Measurements from ENCODE around the gene TARS2. TPM values are rescaled to one million over a fixed set of nuclear protein-coding genes. Genes with fewer than 3 reads are reported as not detected.

Gene TARS2
- total and polyA plus RNA-seq, 2 of the 4 experiments (the other 2 are of a cell fraction), result 10.9 to 21.8 TPM

GRCh38 chr1:150511985-150512660 is 24.9 kb downstream of the TARS2 start:
- BruUV-seq (replicated peaks), result no TSS peak
- Histone ChIP-seq H4K91ac (ENCODE audit: insufficient read depth, low read depth, low read length) (no peak overlapping the region; the same call in 1 of the 2 replicates), H3K4me1 (ENCODE audit: control insufficient read depth, insufficient read depth, low read length) (peaks cover 22% of the 10 kb centered on the region), H2BK15ac (ENCODE audit: low read depth, low read length) (no peak overlapping the region), H3K9me3 (ENCODE audit: control insufficient read depth, insufficient read depth, low read length) (no peaks in the 10 kb centered on the region), H3K27ac (ENCODE audit: insufficient read depth, low read length) (no peak overlapping the region), H2BK20ac (ENCODE audit: low read depth, low read length) (no peak overlapping the region; the same call in 1 of the 2 replicates), H3K4me2 (ENCODE audit: low read depth, low read length) (no peak overlapping the region), H4K20me1 (ENCODE audit: insufficient read depth, low read length) (no peaks in the 10 kb centered on the region), H4K8ac (ENCODE audit: low read depth in 2 of 2, low read length in 2 of 2) (no peak overlapping the region), H3K18ac (ENCODE audit: low read depth, low read length) (no peak overlapping the region), H3K4ac (ENCODE audit: low read depth, low read length) (no peak overlapping the region; the same call in 1 of the 2 replicates), H3K79me1 (ENCODE audit: low read depth in 1 of 2, low read length in 2 of 2) (peaks cover 26 to 71% of the 10 kb centered on the region in 2 experiments), H3K36me3 (ENCODE audit: control insufficient read depth, insufficient read depth, low read length) (peaks cover 28% of the 10 kb centered on the region), H2BK5ac (ENCODE audit: low read depth, low read length, poor library complexity, severe bottlenecking) (no peak overlapping the region), H3K9ac (ENCODE audit: low read depth, low read length) (no peak overlapping the region), H3K9me1 (ENCODE audit: insufficient read depth, low read length) (peaks cover 33% of the 10 kb centered on the region), H3K27me3 (ENCODE audit: control insufficient read depth, insufficient read depth, low read length) (no peaks in the 10 kb centered on the region), H3K23ac (ENCODE audit: low read depth, low read length) (no peak overlapping the region), H2BK120ac (ENCODE audit: low read depth, low read length) (no peak overlapping the region), H2AFZ (replicated peaks; ENCODE audit: low read length, poor library complexity) (peak overlapping the region; percentile 16), H3K56ac (ENCODE audit: extremely low read depth, insufficient read depth, low read length) (no peak overlapping the region), H4K5ac (ENCODE audit: low read depth, low read length) (no peak overlapping the region), H3K14ac (replicated peaks; ENCODE audit: low read depth, low read length) (peak overlapping the region; percentile 16; the same call in 1 of the 2 replicates), H2AK5ac (ENCODE audit: low read depth, low read length) (no peak overlapping the region; the same call in 1 of the 2 replicates), H3K4me3 (ENCODE audit: insufficient read depth, low read depth, low read length) (no peak overlapping the region), H2AK9ac (replicated peaks; ENCODE audit: low read depth, low read length, poor library complexity) (peak overlapping the region; percentile 31)
- DNase-seq (no peak), ATAC-seq (ENCODE audit: low read depth) (no peak)
- in situ Hi-C loops (cut with MboI; ENCODE audit: low sequenced_read_pairs) (no loop called here), intact Hi-C loops (cut with micrococcal nuclease) (no loop called here), dilution Hi-C loops (cut with HindIII; ENCODE audit: low sequenced_read_pairs, unreplicated experiment) (no loop called here)
- TF ChIP-seq MXI1 (IDR thresholded peaks at IDR 0.05; ENCODE audit: borderline replicate concordance, low read depth, low read length), result no peak
- no peak for TF ChIP-seq USF2 (IDR thresholded peaks at IDR 0.05; ENCODE audit: low read depth, low read length)
- TF ChIP-seq RAD21 (IDR thresholded peaks at IDR 0.05; ENCODE audit: low read length), result no peak
- no peak for TF ChIP-seq ELK1 (IDR thresholded peaks at IDR 0.05; ENCODE audit: borderline replicate concordance, low read depth, low read length)
- no peak for TF ChIP-seq MAFK (IDR thresholded peaks at IDR 0.05; ENCODE audit: low read depth, low read length)
- TF ChIP-seq RCOR1 (IDR thresholded peaks at IDR 0.05; ENCODE audit: insufficient replicate concordance, low read length), result no peak
- TF ChIP-seq BHLHE40 (IDR thresholded peaks at IDR 0.05; ENCODE audit: low read depth, low read length), result no peak
- TF ChIP-seq POLR2A (IDR thresholded peaks at IDR 0.05; ENCODE audit: low read depth, low read length), result no peak
- no peak for TF ChIP-seq CHD1 (IDR thresholded peaks at IDR 0.05; ENCODE audit: low read depth, low read length)
- TF ChIP-seq CEBPB (IDR thresholded peaks at IDR 0.05; ENCODE audit: low read depth, low read length), result no peak
- no peak for TF ChIP-seq FOS (IDR thresholded peaks at IDR 0.05; ENCODE audit: low read depth, low read length)
- TF ChIP-seq CTCF (conservative IDR thresholded peaks at IDR 0.05; ENCODE audit: low read depth, low read length), result no peak
- no peak for TF ChIP-seq MAZ (IDR thresholded peaks at IDR 0.05; ENCODE audit: borderline replicate concordance, low read depth, low read length)
- no peak for TF ChIP-seq SMC3 (IDR thresholded peaks at IDR 0.05; ENCODE audit: low read depth, low read length)
- no peak for TF ChIP-seq RFX5 (IDR thresholded peaks at IDR 0.05; ENCODE audit: low read depth, low read length)
- TF ChIP-seq NFE2L2 (IDR thresholded peaks at IDR 0.05; ENCODE audit: low read depth, low read length), result no peak
- ChIA-PET CTCF (no interaction called here), POLR2A (ENCODE audit: unreplicated experiment) (no interaction called here)
- 79% methylated on average over 7 of the region's 17 CpGs; no CpG with 5 or more reads in 1 of the 2 experiments for WGBS, 2 experiments (ENCODE audit: extremely low coverage in 2 of 2, insufficient read length in 1 of 2)

All from IMR-90 (cell line).